GM23338 (cell line): ENCODE data around the gene CCDC73.

Experiments used
- CREB1 ChIP-seq: fragments of 250-450 bp; sonication (Bioruptor Pico); IDR thresholded peaks from 2 replicates; pipeline ENCODE4 v1.5.0; 2020; ENCODE audit warnings: low read depth, mild to moderate bottlenecking, moderate library complexity
- CTCF ChIP-seq, 2 experiments: fragments of 200-600 bp in 1 of 2; sonication (generic) in 1 of 2; conservative IDR thresholded peaks; 2 replicates each; pipeline versions ENCODE4 v1.5.1 to v1.6.1; 2016 to 2017; ENCODE audit warnings: antibody characterized with exemption in 2 of 2, low read depth in 2 of 2, mild to moderate bottlenecking in 2 of 2, moderate library complexity in 1 of 2
- NANOG ChIP-seq: IDR thresholded peaks from 2 replicates; pipeline ENCODE4 v1.6.1; 2016; ENCODE audit warnings: antibody characterized with exemption, borderline replicate concordance
- POLR2AphosphoS5 ChIP-seq: IDR thresholded peaks from 2 replicates; pipeline ENCODE4 v1.6.1; 2016; ENCODE audit warnings: antibody characterized with exemption, low read depth

DNA sequence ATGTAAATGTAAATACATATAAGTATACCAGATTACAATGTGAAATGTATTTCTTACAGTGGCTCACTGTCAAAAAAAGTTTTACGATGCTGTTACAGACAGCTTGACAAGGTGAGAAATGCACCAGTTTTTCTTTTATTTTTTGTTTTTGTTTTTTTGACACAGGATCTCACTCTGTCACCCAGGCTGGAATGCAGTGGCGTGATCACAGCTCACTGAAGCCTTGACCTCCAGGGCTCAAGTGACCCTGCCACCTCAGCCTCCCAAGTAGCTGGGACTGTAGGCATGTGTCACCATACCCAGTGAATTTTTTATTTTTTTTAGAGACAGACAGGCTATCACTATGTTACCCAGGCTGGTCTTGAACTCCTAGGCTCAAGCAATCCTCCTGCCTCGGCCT lies 9.2 kb downstream of the CCDC73 start:
- TF ChIP-seq POLR2AphosphoS5, result no peak
- no peak for TF ChIP-seq NANOG
- TF ChIP-seq CTCF (conservative IDR thresholded peaks at IDR 0.05; ENCODE audit: low read depth in 2 of 2), result no peak
- no peak for TF ChIP-seq CREB1
